HepG2 (cell line): Measurements from ENCODE around the gene MRPS35. TPM values are rescaled to one million over a fixed set of nuclear protein-coding genes. Genes with fewer than 3 reads are reported as not detected.

Experiments
- ATAC-seq: fragments of 200-7000 bp; cut with Tn5 transposase; 3 replicates; pipeline ENCODE4 v1.9.1; 2020; ENCODE audit warnings: mild to moderate bottlenecking, moderate library complexity
- BruUV-seq: library from RNA; stranded (reverse); fragments of 400-500 nt; replicated peaks from 2 replicates; lab custom pipeline; 2021; lab: Mats Ljungman, UMichigan
- CTCF ChIA-PET: fragments of 300-600 bp; formaldehyde crosslinking; extraction: SDS; loops from one replicate; lab custom pipeline; 2021; ENCODE audit warnings: low total read pairs, inconsistent platforms, low intra/inter-chr PET ratio; lab: Yijun Ruan, JAX
- POLR2A ChIA-PET: fragments of 350-600 bp; sonication (Branson Sonifier 250); formaldehyde crosslinking; loops from one replicate; lab custom pipeline; 2020; ENCODE audit warnings: antibody characterized with exemption, inconsistent platforms; lab: Yijun Ruan, JAX
- DNase-seq: peaks from one replicate; pipeline ENCODE4 v3.0.0-alpha.2; 2015; ENCODE audit warnings: low spot score
- FAIRE-seq: peaks from 3 replicates; lab custom pipeline; 2011; peaks lifted over from hg19 to GRCh38; lab: Jason Lieb, UNC
- H2AFZ ChIP-seq: one replicate; pipeline ENCODE4 v1.6.1; 2011; ENCODE audit warnings: low read length, inconsistent platforms
- H3K27ac ChIP-seq: fragments of 300-600 bp; 3 replicates; pipeline ENCODE4 v1.8.0; 2011; ENCODE audit warnings: mixed run types, mild to moderate bottlenecking, mixed read lengths, low read length, inconsistent platforms; ENCODE audit not compliant: insufficient read depth; ENCODE audit errors: extremely low read length
- H3K27me3 ChIP-seq, 2 experiments: fragments of 200-600 bp in 1 of 2; 2 replicates in 1 of 2; 3 replicates in 1 of 2; pipeline versions ENCODE4 v1.6.0 to v1.8.0; 2011; ENCODE audit warnings: low read length in 2 of 2, mild to moderate bottlenecking in 2 of 2, moderate library complexity in 2 of 2, inconsistent platforms in 1 of 2; ENCODE audit not compliant: insufficient read depth in 2 of 2, control insufficient read depth in 1 of 2
- H3K36me3 ChIP-seq, 2 experiments: fragments of 200-600 bp in 1 of 2; replicated peaks in 1 of 2; 2 replicates in 1 of 2; 3 replicates in 1 of 2; pipeline versions ENCODE4 v1.5.1 to v1.8.0; 2011; ENCODE audit warnings: low read length in 2 of 2, inconsistent platforms in 1 of 2; ENCODE audit not compliant: insufficient read depth in 2 of 2, control insufficient read depth in 1 of 2
- H3K4me1 ChIP-seq: 2 replicates; pipeline ENCODE4 v1.5.1; 2012; ENCODE audit warnings: low read length, inconsistent platforms; ENCODE audit not compliant: insufficient read depth
- H3K4me2 ChIP-seq: 2 replicates; pipeline ENCODE4 v1.6.0; 2011; ENCODE audit warnings: low read depth, low read length, inconsistent platforms
- H3K4me3 ChIP-seq, 3 experiments: fragments of 200-600 bp in 1 of 3; sonication (generic), shearing (Covaris generic) in 1 of 3; replicated peaks in 1 of 3; 2 replicates each; pipeline ENCODE4 v1.5.1; 2011 to 2016; ENCODE audit warnings: low read length in 3 of 3, inconsistent platforms in 2 of 3, low read depth in 2 of 3, mild to moderate bottlenecking in 2 of 3, control low read depth in 1 of 3, mixed read lengths in 1 of 3; ENCODE audit not compliant: insufficient read depth in 1 of 3
- H3K79me2 ChIP-seq: one replicate; pipeline ENCODE4 v1.6.1; 2011; ENCODE audit warnings: low read length, inconsistent platforms; ENCODE audit not compliant: insufficient read depth
- H3K9ac ChIP-seq: 2 replicates; pipeline ENCODE4 v1.6.0; 2011; ENCODE audit warnings: mild to moderate bottlenecking, low read depth, low read length, inconsistent platforms; ENCODE audit not compliant: insufficient read depth
- H3K9me3 ChIP-seq: 2 replicates; pipeline ENCODE4 v1.5.1; 2012; ENCODE audit warnings: mild to moderate bottlenecking, low read length
- H4K20me1 ChIP-seq: 2 replicates; pipeline ENCODE4 v1.6.0; 2011; ENCODE audit warnings: inconsistent platforms, mild to moderate bottlenecking, low read length, moderate library complexity; ENCODE audit not compliant: insufficient read depth
- FOXM1 ChIP-seq: sonication (generic); formaldehyde crosslinking; IDR thresholded peaks from 2 replicates; pipeline ENCODE4 v1.5.0; 2020; ENCODE audit warnings: missing genetic modification reagents
- GATAD2A ChIP-seq: IDR thresholded peaks from 2 replicates; pipeline ENCODE4 v1.6.1; 2016
- HMGA1 ChIP-seq: sonication (generic); formaldehyde crosslinking; conservative IDR thresholded peaks from 2 replicates; pipeline ENCODE4 v1.4.0; 2020; ENCODE audit warnings: missing genetic modification reagents
- IKZF1 ChIP-seq: fragments of 450-650 bp; IDR thresholded peaks from 2 replicates; pipeline ENCODE4 v1.7.1; 2016
- MTA1 ChIP-seq: sonication (generic); formaldehyde crosslinking; IDR thresholded peaks from 2 replicates; pipeline ENCODE4 v1.4.0; 2020; ENCODE audit warnings: missing genetic modification reagents, mild to moderate bottlenecking, borderline replicate concordance
- NFE2 ChIP-seq: sonication (generic); formaldehyde crosslinking; IDR thresholded peaks from 2 replicates; pipeline ENCODE4 v1.4.0; 2020; ENCODE audit warnings: missing genetic modification reagents
- SUZ12 ChIP-seq: fragments of 150-350 bp; IDR thresholded peaks from 2 replicates; pipeline ENCODE4 v1.6.1; 2014; ENCODE audit warnings: low read depth, low read length
- ZEB1 ChIP-seq: IDR thresholded peaks from 2 replicates; pipeline ENCODE4 v1.6.1; 2012; ENCODE audit warnings: mild to moderate bottlenecking, low read depth, inconsistent platforms; ENCODE audit not compliant: insufficient replicate concordance
- ZNF335 ChIP-seq: sonication (generic); formaldehyde crosslinking; IDR thresholded peaks from 2 replicates; pipeline ENCODE4 v1.4.0; 2020; ENCODE audit warnings: missing genetic modification reagents
- ZNF34 ChIP-seq: sonication (generic); formaldehyde crosslinking; IDR thresholded peaks from 2 replicates; pipeline ENCODE4 v1.4.0; 2020; ENCODE audit warnings: mild to moderate bottlenecking, missing genetic modification reagents, borderline replicate concordance
- ZNF513 ChIP-seq: sonication (generic); formaldehyde crosslinking; conservative IDR thresholded peaks from 2 replicates; pipeline ENCODE4 v1.5.0; 2020; ENCODE audit warnings: missing genetic modification reagents
- ZNF598 ChIP-seq: sonication (generic); formaldehyde crosslinking; IDR thresholded peaks from 2 replicates; pipeline ENCODE4 v1.5.1; 2020; ENCODE audit warnings: mild to moderate bottlenecking, missing genetic modification reagents, borderline replicate concordance
- ZNF776 ChIP-seq: sonication (generic); formaldehyde crosslinking; IDR thresholded peaks from 2 replicates; pipeline ENCODE4 v1.4.0; 2020; ENCODE audit warnings: mild to moderate bottlenecking, missing genetic modification reagents
- WGBS: methylation state at CpG from one replicate; pipeline ENCODE4 v1.1.6; 2017; ENCODE audit warnings: low lambda C conversion rate; 5-methylcytosine and 5-hydroxymethylcytosine counted together
- in situ Hi-C: cut with HindIII; loops from 2 replicates; pipeline ENCODE4 v1.10.0; 2017; ENCODE audit warnings: low pct_unique_long_range_greater_than_20kb; ENCODE audit not compliant: extremely low pct_ligation_motif_present
- intact Hi-C: fragments of 100-400 bp; cut with micrococcal nuclease; formaldehyde crosslinking; loops from one replicate; pipeline ENCODE4 v1.10.0; 2022; ENCODE audit not compliant: unreplicated experiment
- polyA plus RNA-seq, 8 experiments: library from polyadenylated mRNA; depleted of rRNA in 3 of 8; stranded (reverse) in 7 of 8; unstranded in 1 of 8; fragments of >200 nt; fragmentation: Illumina TruSeq in 4 of 8; extraction: Trizol in 4 of 8; gene quantifications; 2 replicates each; pipeline versions ENCODE4 v1.2.1 to v1.2.3, GENCODE V29; 2011 to 2016; ENCODE audit warnings: low read depth in 4 of 8, missing spikeins in 1 of 8, mixed read lengths in 1 of 8; ENCODE audit not compliant: insufficient read depth in 1 of 8
- total RNA-seq, 5 experiments: library from RNA; depleted of rRNA; stranded (reverse); fragments of >200 nt; fragmentation: Illumina TruSeq; extraction: Trizol; gene quantifications; 2 replicates each; pipeline ENCODE4 v1.2.3, GENCODE V29; 2016; ENCODE audit warnings: low read depth in 1 of 5

Gene MRPS35
- total and polyA plus RNA-seq, 2 of the 13 experiments (the other 11 are each of a cell fraction or from before 2014, with no cell fraction given), result 63.4 to 104 TPM

GRCh38 chr12:27685274-27685673, 25.4 kb upstream of the MRPS35 start:
- DNase-seq, result no peak
- Histone ChIP-seq H2AFZ (no peak overlapping the region), H4K20me1 (no peaks in the 10 kb centered on the region), H3K27ac (no peak overlapping the region), H3K4me2 (no peak overlapping the region), H3K27me3 (no peaks in the 10 kb centered on the region; a peak in 1 of 5 replicates), H3K4me1 (no peaks in the 10 kb centered on the region), H3K9ac (no peak overlapping the region), H3K36me3 (peaks cover 5 to 23% of the 10 kb centered on the region in 2 experiments; a peak in 4 of 5 replicates), H3K9me3 (no peaks in the 10 kb centered on the region), H3K4me3 (no peak overlapping the region), H3K79me2 (no peaks in the 10 kb centered on the region)
- TF ChIP-seq HMGA1 (CRISPR knock-in tag) (no peak), ZNF335 (CRISPR knock-in tag) (no peak), MTA1 (CRISPR knock-in tag) (no peak), ZEB1 (no peak), FOXM1 (no peak), GATAD2A (CRISPR knock-in tag) (no peak), SUZ12 (no peak), IKZF1 (no peak), NFE2 (CRISPR knock-in tag) (no peak), ZNF34 (CRISPR knock-in tag) (no peak), ZNF776 (CRISPR knock-in tag) (no peak), ZNF598 (no peak), ZNF513 (CRISPR knock-in tag) (no peak)
- ATAC-seq, result no peak
- BruUV-seq, result no TSS peak
- WGBS, result 100% methylated on average over 2 of the region's 2 CpGs
- POLR2A ChIA-PET, result no interaction called here
- in situ Hi-C loops (no loop called here), intact Hi-C loops (no loop called here)
- CTCF ChIA-PET, result no interaction called here
- no peak for FAIRE-seq
